OCI-LY1 (cell line): Measurements from ENCODE around the gene CLIP3.

Experiments
- CTCF ChIP-seq: fragments of 200-600 bp; sonication (generic), shearing (Covaris generic); IDR thresholded peaks from 2 replicates; pipeline ENCODE4 v1.5.1; 2017; ENCODE audit warnings: mild to moderate bottlenecking, antibody characterized with exemption, low read length, moderate library complexity, mixed read lengths
- EZH2 ChIP-seq: fragments of 200-600 bp; sonication (generic), shearing (Covaris generic); IDR thresholded peaks from 2 replicates; pipeline ENCODE4 v1.8.0; 2017; ENCODE audit warnings: borderline replicate concordance, mixed run types, mild to moderate bottlenecking, antibody characterized with exemption, low read length, moderate library complexity, mixed read lengths

GRCh38 chr19:36023432-36023831, 9.2 kb downstream of the CLIP3 start:
- TF ChIP-seq CTCF (no peak), EZH2 (no peak)
